ENCODE measurements around the gene SPRR4. TPM values are rescaled to one million over a fixed set of nuclear protein-coding genes. Genes with fewer than 3 reads are reported as not detected.

Gene SPRR4
- total and polyA plus RNA-seq, 10 donors = not detected

DNA sequence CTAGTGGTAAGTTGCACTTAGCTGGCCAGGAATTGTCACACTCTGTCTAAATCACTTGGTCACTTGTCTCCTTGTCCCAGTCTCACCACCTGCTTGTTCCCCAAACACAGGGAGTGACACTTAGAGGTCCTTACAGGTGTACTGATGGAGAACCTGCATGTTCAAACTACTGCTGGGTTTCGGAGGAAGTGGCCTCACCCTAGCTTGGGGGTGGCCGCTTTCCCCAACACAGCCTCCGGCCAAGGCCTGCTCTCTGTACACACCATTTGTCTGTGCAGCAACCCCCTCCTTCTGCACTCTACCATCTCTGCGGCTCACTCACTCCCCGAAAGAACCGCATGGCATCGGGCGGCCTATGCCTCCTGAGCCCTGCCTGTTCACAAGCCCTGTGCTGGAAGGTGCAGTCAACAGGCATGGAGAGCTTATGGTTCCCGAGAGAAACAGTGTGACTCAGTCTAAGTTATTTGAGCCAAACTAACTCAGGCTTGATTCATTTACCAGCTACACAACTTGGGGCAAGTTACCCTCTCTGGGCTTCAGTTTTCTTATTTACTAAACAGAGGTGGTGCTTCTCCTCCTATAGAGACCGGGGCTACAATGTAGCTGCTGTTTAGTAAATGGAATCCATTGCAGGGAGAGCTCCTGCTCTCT lies 10.5 kb upstream of the SPRR4 start:
- intact Hi-C loops (cut with DNase I; ENCODE audit: low total_unique reads) = no loop called here
- DNase-seq = no peak
- Histone ChIP-seq H3K4me1 (no peaks in the 10 kb centered on the region), H3K4me3 (no peak overlapping the region), H3K9me3 (no peaks in the 10 kb centered on the region), H3K36me3 (no peaks in the 10 kb centered on the region), H3K27me3 (replicated peaks in 1 of 7) (peaks cover 0 to 16% (median 0%) of the 10 kb centered on the region in 7 donors), H3K27ac (no peak overlapping the region)
- TF ChIP-seq, protein P1, sequence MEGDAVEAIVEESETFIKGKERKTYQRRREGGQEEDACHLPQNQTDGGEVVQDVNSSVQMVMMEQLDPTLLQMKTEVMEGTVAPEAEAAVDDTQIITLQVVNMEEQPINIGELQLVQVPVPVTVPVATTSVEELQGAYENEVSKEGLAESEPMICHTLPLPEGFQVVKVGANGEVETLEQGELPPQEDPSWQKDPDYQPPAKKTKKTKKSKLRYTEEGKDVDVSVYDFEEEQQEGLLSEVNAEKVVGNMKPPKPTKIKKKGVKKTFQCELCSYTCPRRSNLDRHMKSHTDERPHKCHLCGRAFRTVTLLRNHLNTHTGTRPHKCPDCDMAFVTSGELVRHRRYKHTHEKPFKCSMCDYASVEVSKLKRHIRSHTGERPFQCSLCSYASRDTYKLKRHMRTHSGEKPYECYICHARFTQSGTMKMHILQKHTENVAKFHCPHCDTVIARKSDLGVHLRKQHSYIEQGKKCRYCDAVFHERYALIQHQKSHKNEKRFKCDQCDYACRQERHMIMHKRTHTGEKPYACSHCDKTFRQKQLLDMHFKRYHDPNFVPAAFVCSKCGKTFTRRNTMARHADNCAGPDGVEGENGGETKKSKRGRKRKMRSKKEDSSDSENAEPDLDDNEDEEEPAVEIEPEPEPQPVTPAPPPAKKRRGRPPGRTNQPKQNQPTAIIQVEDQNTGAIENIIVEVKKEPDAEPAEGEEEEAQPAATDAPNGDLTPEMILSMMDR (IDR thresholded peaks at IDR 0.05 in 8 of 11, conservative IDR thresholded peaks at IDR 0.05 in 3 of 11) = no peak
- no peak for TF ChIP-seq POLR2A (IDR thresholded peaks at IDR 0.05)
- no peak for TF ChIP-seq POLR2AphosphoS5 (IDR thresholded peaks at IDR 0.05)
- WGBS, 5 donors = 91 to 94% (median 93%) methylated on average over 10 of the region's 10 CpGs

DNA sequence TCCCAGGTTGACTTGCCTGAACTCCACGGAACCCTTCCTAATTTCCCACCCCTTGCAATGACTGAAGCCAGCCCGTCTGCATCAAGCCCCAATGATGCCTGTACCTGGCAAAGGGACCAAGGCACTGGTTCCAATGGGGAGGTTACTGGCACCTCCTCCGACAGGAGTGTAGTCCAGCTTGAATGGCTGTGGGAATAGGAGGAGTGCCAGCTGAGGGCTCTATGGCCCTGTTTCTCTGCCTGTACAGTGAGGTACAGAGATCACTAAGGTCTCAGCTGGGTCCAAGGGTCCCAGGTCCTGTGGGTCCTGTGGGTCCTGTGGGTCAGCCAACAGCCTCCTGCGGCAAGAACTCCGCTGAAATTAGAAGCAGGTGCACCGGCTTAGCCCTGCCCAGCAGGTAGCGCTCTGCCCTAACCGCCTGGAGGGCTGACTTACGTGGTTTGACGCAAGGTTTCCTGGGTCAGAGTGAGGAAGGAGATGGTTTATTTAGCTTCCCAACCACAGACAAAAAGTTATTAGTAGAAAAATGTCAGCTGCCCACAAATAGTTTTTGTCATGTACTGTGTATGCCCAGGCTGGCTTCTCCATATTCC lies 9.9 kb upstream of the SPRR4 start:
- TF ChIP-seq, protein P1 (IDR thresholded peaks at IDR 0.05 in 8 of 11, conservative IDR thresholded peaks at IDR 0.05 in 3 of 11) = no peak
- TF ChIP-seq POLR2AphosphoS5 (IDR thresholded peaks at IDR 0.05) = no peak
- TF ChIP-seq POLR2A (IDR thresholded peaks at IDR 0.05) = no peak
- 44 to 62% (median 52%) methylated on average over 9 to 10 of the region's 10 CpGs for WGBS, 5 donors
- H3K27ac ChIP-seq = no peak overlapping the region
- H3K9me3 ChIP-seq = no peaks in the 10 kb centered on the region
- no peaks in the 10 kb centered on the region for H3K4me1 ChIP-seq
- no peak for DNase-seq
- H3K27me3 ChIP-seq (replicated peaks in 1 of 7) = peaks cover 0 to 21% (median 0%) of the 10 kb centered on the region in 7 donors
- intact Hi-C loops (cut with DNase I; ENCODE audit: low total_unique reads) = no loop called here
- no peaks in the 10 kb centered on the region for H3K36me3 ChIP-seq
- H3K4me3 ChIP-seq = no peak overlapping the region

DNA sequence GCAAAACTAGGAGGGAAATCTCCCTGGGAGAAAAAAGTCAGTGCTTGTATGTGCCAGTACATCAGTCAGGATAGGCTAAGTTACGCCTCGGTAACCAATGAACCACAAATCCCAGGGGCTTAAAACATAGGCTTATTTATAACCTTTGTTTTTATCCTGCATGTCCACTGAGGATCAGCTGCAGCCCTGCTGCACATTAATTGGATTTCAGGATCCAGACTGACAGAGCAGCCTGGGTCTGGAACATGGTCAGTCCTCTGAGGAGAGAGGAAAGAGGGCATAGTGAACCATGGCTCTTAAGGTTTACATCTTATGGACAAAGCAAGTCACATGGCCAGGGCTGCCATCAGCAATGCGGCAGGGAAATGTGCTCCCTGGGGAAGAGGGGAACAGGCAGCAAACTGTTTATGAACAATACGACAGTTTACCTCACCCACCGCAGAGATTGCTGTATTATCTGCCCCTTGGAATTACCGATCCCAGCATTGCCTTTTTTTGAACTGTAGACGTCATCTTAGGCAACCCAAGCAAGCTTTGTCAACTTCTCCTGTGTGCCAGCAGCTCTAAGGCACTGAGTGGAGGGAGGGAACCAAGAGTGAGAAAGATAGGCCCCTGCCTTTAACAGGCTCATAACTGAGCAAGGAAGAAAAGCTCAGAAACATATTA lies 9.1 kb upstream of the SPRR4 start:
- H3K9me3 ChIP-seq = no peaks in the 10 kb centered on the region

More for the DNA sequence above, 9.1 kb upstream of the SPRR4 start:
- Histone ChIP-seq H3K27me3 (replicated peaks in 1 of 7) (peaks cover 0 to 29% (median 0%) of the 10 kb centered on the region in 7 donors), H3K4me3 (no peak overlapping the region), H3K27ac (no peak overlapping the region), H3K36me3 (no peaks in the 10 kb centered on the region), H3K4me1 (no peaks in the 10 kb centered on the region)
- intact Hi-C loops (cut with DNase I; ENCODE audit: low total_unique reads) = no loop called here
- TF ChIP-seq POLR2A (IDR thresholded peaks at IDR 0.05) (no peak), POLR2AphosphoS5 (IDR thresholded peaks at IDR 0.05) (no peak)
- TF ChIP-seq, protein P1 (IDR thresholded peaks at IDR 0.05 in 8 of 11, conservative IDR thresholded peaks at IDR 0.05 in 3 of 11) = no peak
- 61 to 82% (median 76%) methylated on average over 7 of the region's 7 CpGs for WGBS, 5 donors
- no peak for DNase-seq
